Limb (tissue), 2 donors: ENCODE results near the gene GPATCH1.
"Not testable (repeated sequence)": the region's sequence is repeated elsewhere in the genome, so short reads cannot be mapped to it uniquely, and the experiment has no call there.

Experiments
- DNase-seq, 2 donors: peaks; one replicate each; pipeline ENCODE4 v3.0.0-alpha.2; 2016; ENCODE audit errors: extremely low spot score in 2 of 2

The GPATCH1 gene

DNA sequence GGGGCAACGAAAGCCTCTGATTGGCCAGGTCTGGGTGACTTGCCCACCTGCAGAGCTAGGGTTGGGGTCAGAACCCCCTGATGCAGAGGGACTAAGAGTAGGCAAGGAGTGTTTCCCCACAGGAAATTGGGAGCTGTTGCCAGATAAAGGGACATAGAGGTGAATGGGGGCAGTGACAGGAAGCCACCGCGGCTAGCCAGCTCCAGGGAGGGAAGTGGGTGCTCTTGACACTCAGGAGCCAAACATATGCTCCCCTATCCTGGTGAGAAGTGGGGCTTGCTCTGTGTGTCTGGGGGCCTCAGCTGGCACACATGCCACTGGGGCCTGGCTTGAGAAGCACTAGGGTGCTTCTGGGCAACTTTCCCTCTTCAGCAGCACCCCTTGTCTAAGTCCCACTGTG is 76.9 kb downstream of the GPATCH1 start:
- no peak for DNase-seq

DNA sequence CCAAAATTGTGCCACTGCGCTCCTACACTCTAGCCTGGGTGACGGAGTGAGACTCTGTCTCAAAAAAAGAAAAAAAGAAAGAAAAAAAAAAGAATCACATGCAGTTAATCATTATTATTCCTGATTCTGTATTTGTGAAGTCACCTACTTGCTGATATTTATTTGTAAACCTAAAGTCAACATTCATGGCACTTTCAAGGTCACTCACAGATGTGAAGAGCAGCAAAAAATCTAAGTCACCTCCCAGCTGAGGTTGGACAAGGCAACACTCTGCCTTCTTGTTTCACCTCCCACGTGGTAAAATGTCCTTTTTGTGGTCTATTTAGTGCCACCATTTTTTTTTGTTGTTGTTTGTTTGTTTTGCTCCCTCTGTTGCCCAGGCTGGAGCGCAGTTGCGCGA is 77.4 kb downstream of the GPATCH1 start:
- no peak for DNase-seq

DNA sequence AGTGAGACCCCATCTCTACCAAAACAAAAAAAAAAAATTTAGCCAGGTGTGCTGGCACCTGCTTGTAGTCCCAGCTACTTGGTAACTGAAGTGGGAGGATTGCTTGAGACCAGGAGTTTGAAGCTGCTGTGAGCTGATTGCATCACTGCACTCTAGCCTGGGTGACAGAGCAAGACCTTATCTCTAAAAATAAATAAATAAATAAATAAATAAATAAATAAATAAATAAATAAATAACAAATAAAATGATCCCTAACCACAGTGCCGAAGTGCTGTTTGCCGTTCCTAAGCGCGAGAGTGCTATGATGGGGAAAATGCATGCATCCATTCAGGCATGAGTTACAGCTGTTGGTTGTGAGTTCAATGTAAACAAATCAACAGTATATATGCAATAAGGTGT is 78.2 kb downstream of the GPATCH1 start:
- DNase-seq: no peak

DNA sequence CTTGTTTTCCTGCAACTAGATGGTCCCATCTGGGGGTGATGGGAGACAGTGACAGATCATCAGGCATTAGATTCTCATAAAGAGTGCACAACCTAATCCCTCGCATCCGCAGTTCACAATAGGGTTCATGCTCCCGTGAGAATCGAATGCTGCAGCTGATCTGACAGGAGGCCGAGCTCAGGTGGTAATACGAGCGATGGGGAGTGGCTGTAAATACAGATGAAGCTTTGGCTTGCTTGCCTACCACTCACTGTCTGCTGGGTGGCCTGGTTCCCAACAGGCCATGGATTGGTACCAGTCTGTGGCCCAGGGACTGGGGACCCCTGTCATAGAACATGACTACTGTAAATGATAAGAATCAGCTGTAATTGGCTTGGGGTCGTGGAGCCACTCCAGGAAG is 78.9 kb downstream of the GPATCH1 start:
- no peak for DNase-seq

DNA sequence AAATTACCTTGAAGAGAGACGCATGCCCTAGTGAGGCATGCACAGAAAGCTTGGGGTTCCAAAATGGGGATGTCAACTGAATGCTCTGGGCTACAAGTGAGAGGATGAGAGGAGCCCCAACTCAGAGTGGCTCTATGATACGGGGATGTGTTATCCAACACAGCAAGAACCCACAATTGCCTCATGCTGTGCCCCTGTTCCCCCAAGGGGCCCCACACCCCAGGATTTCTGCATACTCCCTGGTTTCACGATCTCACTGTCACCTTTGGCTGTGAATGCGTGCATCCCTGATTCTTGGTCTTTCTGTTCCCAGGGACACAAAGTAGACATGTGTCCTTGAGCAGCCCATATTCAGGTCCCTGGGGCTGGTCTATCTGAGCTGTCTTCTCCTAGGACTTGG is 80.2 kb downstream of the GPATCH1 start:
- DNase-seq: no peak

DNA sequence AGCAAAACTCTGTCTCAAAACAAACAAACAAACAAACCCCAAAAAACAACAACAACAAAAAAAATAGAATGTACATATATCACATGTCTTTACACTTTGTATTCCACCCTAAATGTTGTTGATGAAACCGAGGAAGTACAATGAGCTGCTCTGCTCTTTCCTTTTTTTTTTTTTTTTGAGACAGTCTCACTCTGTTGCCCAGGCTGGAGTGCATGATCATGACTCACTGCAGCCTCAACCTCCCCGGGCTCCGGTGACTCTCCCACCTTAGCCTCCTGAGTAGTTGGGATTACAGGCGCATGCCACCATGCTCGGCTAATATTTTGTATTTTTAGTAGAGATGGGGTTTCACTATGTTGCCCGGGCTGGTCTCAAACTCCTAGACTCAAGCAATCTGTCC is 82.5 kb downstream of the GPATCH1 start:
- no peak for DNase-seq

DNA sequence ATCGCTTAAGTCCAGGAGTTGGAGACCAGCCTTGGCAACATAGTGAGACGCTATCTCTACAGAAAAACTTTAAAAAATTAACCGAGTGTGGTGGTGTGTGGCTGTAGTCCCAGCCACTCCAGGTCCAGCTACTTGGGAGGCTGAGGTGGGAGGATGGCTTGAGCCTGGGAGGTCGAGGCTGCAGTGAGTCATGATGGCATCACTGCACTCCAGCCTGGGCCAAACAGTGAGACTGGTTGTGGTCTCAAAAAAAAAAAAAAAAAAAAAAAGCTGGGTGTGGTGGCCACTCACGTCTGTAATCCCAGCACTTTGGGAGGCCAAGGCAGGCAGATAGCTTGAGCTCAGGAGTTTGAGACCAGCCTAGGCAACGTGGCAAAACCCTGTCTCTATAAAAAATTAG is 85.1 kb downstream of the GPATCH1 start:
- not testable (repeated sequence) for DNase-seq

DNA sequence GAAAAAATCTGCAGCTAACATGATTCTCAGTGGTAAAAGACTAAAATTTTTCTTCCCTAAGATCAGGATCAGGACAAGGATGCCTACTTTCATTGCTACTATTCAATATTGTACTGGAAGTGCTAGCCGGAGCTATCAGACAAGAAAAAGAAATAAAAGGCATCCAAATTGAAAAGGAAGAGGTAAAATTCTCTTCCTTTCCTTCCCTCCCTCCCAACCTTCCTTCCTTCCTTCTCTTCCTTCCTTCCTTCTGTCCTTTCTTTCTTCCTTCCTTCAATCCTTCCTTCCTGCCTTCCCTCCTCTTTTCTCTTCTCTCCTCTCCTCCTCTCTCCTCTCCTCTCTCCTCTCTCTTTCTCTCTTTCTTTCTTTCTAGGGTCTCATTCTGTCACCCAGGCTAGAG is 86.5 kb downstream of the GPATCH1 start:
- DNase-seq: no peak

DNA sequence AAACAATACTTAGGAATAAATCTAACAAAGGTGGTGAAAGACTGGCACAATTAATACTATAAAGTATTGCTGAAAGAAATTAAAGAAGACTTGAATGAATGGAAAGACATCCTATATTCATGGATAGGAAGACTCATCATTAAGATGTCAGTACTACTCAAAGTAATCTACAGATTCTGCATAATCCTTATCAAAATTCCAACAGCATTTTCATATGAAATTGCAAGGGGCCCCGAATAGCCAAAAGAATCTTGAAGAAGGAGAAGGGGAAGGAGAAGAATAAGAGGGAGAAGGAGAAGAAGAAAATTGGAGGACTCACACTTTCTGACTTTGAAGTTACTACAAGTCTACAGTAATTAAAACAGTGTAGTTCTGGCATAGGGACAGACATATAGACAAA is 87.5 kb downstream of the GPATCH1 start:
- no peak for DNase-seq

DNA sequence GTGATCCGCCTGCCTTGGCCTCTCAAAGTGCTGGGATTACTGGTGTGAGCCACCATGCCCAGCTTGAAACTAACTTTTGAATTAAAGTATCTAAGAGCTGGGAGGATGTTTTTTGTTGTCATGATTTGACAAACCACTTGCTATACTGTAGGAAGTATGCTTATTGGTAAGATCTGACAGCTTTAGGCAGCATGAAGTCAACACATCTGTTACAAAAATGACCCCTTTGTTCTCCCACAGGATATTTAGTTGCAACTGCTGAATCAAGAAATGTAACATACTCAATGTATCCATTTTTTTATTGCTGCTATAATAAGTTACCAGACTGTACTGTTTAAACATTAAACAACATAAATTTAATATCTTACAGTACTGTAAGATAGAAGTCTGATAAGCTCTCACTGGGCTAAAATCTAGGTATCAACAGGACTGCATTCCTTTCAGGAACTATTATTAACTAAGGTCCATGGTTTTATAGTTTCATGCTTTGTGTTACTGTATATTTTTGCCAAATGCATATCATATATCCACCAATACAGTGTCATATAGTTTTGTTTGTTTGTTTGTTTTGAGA is 90.3 kb downstream of the GPATCH1 start:
- DNase-seq: no peak

DNA sequence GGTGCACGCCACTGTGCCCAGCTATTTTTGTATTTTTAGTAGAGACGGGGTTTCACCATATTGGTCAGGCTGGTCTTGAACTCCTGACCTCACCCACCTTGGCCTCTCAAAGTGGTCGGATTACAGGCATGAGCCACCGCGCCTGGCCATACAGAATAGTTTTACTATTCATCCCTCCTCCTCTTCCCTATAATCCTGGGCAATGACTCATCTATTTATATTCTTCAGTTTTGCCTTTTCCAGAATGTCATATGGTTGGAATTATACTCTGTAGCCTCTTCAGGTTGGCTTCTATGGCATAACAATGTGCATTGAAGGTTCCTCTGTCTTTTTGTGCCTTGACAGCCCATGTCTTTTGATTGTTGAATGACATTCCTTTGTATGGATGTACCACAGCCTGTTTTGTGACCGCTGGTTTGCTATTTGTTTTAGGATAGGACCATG is 91.0 kb downstream of the GPATCH1 start:
- no peak for DNase-seq

DNA sequence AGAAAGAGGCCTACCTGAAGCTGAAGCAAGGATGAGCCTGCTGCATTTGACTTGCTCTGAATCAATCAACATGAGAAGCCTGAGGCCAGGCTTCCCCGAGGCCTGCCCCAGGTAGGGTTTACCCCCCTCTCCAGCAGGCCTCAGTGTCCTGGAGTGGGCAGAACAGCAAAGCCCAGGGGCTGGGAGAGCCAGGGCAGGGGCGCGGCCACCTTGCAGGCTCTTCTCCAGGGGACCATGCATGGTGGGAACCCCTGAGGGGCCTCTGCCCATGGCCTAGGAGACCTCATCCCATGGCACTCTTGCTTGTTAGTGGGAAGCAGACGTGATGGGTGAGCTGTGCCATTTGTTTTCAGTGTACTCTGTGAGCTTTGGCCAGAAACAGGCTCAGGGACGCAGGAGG is 93.2 kb downstream of the GPATCH1 start:
- DNase-seq: no peak

DNA sequence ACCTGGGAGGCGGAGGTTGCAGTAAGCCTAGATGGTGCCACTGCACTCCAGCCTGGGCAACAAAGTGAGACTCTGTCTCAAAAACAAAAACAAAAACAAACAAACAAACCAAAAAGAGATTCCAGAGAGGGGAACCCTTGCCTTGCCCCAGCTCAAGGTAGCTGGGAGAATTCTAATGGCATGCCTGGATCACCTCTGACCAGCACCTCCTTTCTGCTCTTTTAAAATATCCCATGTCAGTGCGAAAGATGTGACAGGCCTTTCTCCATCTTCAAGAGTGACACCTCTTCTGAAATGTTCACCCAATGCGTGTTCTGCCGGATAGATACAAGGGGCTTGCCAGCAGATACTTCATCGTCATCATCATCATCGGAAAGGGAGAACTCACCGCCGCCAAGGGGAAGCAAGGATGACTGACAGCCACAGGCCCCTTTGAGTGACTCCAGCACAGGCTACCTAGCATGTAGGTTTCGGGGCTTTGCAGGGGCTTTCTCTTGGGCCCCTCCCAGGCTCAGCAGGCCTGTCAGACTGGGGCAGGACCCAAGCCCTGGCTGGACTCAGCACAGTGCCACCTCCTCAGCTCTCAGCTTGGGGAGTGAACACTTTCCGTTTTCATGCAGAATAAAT is 94.3 kb downstream of the GPATCH1 start:
- no peak for DNase-seq

DNA sequence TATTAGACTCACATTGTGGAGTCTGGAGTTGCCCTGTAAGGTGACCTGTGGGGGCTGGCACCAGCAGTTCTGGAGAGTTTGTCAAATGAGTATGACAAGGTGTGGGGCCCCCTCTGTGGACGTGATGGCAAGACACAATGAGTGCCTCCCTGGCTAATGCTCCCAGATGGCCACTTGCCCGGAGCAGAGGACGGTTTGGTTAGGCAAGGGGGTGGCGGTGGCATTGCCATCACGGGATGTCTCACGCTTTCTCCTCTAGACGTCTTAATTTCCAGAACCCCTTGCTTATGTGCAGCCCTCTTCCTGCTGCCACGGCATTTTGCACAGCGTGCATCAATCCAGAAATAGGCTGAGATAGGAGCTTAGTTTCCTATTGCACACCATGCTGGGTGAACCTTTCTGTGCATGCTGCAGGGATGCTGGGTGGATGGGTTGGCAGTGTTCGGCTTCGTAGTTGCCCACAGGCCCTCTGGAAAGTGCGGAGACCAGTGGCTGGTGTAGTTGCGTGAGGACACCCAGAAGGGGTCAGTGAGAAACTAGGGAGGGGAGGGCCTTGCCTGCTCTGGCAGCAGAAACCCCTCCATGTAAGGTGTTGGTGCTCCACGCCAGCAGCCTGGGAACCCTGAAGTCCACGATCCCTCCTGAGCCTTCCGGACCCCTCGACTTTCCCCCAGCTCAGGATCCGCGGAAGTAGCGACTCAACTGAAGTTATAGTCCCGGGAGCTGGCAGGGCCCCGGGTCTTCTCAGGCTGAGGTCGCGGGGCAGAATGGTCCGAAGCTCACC is 95.1 kb downstream of the GPATCH1 start:
- DNase-seq: no peak

DNA sequence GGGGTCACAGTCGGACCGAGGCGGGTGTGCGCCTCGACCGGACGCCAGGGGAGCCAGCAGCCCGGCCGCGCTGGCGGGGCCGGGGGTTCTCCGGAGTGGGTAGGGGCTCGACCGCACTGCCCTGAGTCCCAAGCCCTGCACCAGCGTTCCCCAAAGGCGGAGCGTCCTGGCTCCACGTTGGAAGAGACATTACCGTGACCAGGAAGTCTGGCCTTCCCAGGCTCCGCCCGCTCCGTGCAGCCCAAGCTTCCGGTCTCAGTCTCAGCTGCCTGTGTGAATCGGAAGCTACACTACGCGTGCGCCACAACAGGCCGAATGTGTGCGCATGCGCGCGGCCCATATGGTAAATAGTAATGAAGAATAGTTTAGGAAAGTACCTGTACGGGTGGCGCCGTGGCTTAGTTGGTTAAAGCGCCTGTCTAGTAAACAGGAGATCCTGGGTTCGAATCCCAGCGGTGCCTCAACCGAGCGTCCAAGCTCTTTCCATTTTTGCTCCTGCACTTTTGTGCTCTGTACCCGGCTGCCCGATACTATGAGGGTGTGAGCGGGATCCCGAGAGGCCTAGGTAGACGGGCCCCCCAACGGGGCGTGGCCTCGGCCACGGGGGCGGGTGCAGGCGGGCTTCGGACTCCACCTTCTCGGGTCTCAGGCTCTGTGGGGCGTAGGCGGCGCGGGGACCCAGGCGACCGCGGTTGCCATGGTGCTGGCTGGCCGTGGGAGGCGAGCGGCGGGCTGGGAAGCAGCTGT is 95.9 kb downstream of the GPATCH1 start:
- peak; percentile 96 to 100 for DNase-seq

DNA sequence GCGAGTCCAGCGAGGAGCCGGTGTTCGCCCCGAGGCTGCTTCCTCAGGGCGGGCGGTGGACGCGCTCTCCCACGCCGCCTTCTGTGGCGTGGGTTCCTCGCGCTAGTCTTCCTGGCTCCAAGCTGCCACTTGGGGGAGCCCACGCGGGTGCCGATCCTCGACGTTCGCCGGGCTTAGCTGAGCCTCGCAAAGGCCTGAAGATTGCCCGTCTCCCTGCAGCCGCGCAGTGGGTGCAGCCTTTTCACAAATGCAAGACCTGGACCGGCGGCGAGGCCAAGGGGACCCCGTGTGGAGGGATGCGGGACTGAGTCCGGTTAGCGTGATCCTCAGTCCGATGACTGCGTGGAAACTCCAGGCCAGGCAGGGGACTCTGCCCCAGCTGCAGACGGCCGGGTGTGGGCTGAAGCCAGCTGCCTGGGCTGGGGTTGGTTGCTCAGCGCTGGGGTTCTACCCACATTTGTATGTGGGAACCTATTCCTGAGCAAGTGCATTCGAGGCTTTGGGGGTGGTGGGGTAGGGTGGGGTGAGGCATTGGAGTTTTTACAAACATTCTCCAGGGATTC is 96.5 kb downstream of the GPATCH1 start:
- peak in 1 of 2 donors; percentile 58 for DNase-seq
